Cardiac muscle cell (in vitro differentiated cells and primary cell): ENCODE results near the gene ACOT8. TPM values are rescaled to one million over a fixed set of nuclear protein-coding genes. Genes with fewer than 3 reads are reported as not detected.
A peak's percentile ranks its signal among the peaks of the same experiment; 100 is the strongest.

ENCODE experiments used
- DNase-seq, 2 donors: peaks; one replicate each; pipeline versions ENCODE4 v3.0.0 to v3.0.0-alpha.2; 2010 to 2017; ENCODE audit warnings: low read depth in 1 of 2, low spot score in 1 of 2
- H3K27ac ChIP-seq: fragments of 200-600 bp; sonication (generic); 2 replicates; pipeline ENCODE4 v1.5.1; 2016
- H3K27me3 ChIP-seq: fragments of 200-600 bp; sonication (generic); 2 replicates; pipeline ENCODE4 v1.6.0; 2016; ENCODE audit warnings: control low read depth
- H3K36me3 ChIP-seq: fragments of 200-600 bp; sonication (generic); 2 replicates; pipeline ENCODE4 v1.5.1; 2016; ENCODE audit warnings: control low read depth
- H3K4me1 ChIP-seq: fragments of 200-600 bp; sonication (generic); 2 replicates; pipeline ENCODE4 v1.8.1; 2017; ENCODE audit warnings: low read depth, mild to moderate bottlenecking, mixed run types
- H3K4me3 ChIP-seq: fragments of 200-600 bp; sonication (generic); 2 replicates; pipeline ENCODE4 v1.5.1; 2016; ENCODE audit warnings: mild to moderate bottlenecking
- H3K9me3 ChIP-seq: fragments of 200-600 bp; sonication (generic); 2 replicates; pipeline ENCODE4 v1.5.1; 2017; ENCODE audit warnings: low read depth, mild to moderate bottlenecking, control low read depth
- CTCF ChIP-seq: IDR thresholded peaks from 2 replicates; pipeline ENCODE4 v1.5.1; 2012; ENCODE audit warnings: low read depth, mild to moderate bottlenecking, low read length
- polyA plus RNA-seq: library from polyadenylated mRNA; unstranded; fragments of >200 nt; fragmentation: Nextera tagmentation; extraction: Ambion mirVana; gene quantifications from 2 replicates; pipeline ENCODE4 v1.2.1, GENCODE V29; 2016
- total RNA-seq: library from RNA; depleted of rRNA; stranded (reverse); fragments of >200 nt; gene quantifications from 2 replicates; pipeline ENCODE4 v1.2.3, GENCODE V29; 2016

ACOT8 gene
- total and polyA plus RNA-seq, 2 experiments from 2014 or later, result 55.9 to 64.9 TPM

- DNase-seq, result no peak
- no peaks in the 10 kb centered on the region for H3K27me3 ChIP-seq
- H3K36me3 ChIP-seq, result peaks cover 15% of the 10 kb centered on the region
- H3K4me1 ChIP-seq, result no peaks in the 10 kb centered on the region
- no peak overlapping the region for H3K27ac ChIP-seq
- no peak overlapping the region for H3K4me3 ChIP-seq
- H3K9me3 ChIP-seq, result no peaks in the 10 kb centered on the region
- no peak for TF ChIP-seq CTCF
Measured at GRCh38 chr20:45814314-45814713, 42.9 kb downstream of the ACOT8 start.

- TF ChIP-seq CTCF, result no peak
- Histone ChIP-seq H3K27ac (no peak overlapping the region), H3K27me3 (no peaks in the 10 kb centered on the region), H3K4me1 (no peaks in the 10 kb centered on the region), H3K9me3 (no peaks in the 10 kb centered on the region), H3K4me3 (peak overlapping the region; percentile 78), H3K36me3 (peaks cover 20% of the 10 kb centered on the region)
- no peak for DNase-seq
Measured at GRCh38 chr20:45813489-45813888, 43.7 kb downstream of the ACOT8 start.

- DNase-seq, result no peak
- TF ChIP-seq CTCF, result no peak
- no peaks in the 10 kb centered on the region for H3K4me1 ChIP-seq
- peaks cover 20% of the 10 kb centered on the region for H3K36me3 ChIP-seq
- H3K9me3 ChIP-seq, result no peaks in the 10 kb centered on the region
- H3K4me3 ChIP-seq, result peak overlapping the region; percentile 78
- peak overlapping the region; percentile 75 for H3K27ac ChIP-seq
- no peaks in the 10 kb centered on the region for H3K27me3 ChIP-seq
Measured at GRCh38 chr20:45813006-45813340, 44.2 kb downstream of the ACOT8 start.

- peak within 1 kb of the TSS; percentile 75 for H3K27ac ChIP-seq
- peak within 1 kb of the TSS; percentile 78 for H3K4me3 ChIP-seq
- H3K27me3 ChIP-seq, result no peaks in the 10 kb centered on the region
- peak; percentile 99 to 100 for DNase-seq
- H3K9me3 ChIP-seq, result no peaks in the 10 kb centered on the region
- H3K36me3 ChIP-seq, result peaks cover 22% of the 10 kb centered on the region
- no peaks in the 10 kb centered on the region for H3K4me1 ChIP-seq
- TF ChIP-seq CTCF, result no peak
Measured at GRCh38 chr20:45812157-45813005, 44.8 kb downstream of the ACOT8 start, which contains the start of gene UBE2C. Gene UBE2C, plus strand, starts transcription at chr20:45812644. Its CDS starts 52 bp downstream, at chr20:45812696.

- Histone ChIP-seq H3K4me1 (no peaks in the 10 kb centered on the region), H3K27ac (no peak overlapping the region), H3K27me3 (no peaks in the 10 kb centered on the region), H3K36me3 (peaks cover 28% of the 10 kb centered on the region), H3K4me3 (no peak overlapping the region), H3K9me3 (no peaks in the 10 kb centered on the region)
- TF ChIP-seq CTCF, result no peak
- DNase-seq, result no peak
Measured at GRCh38 chr20:45810191-45810970, 46.8 kb downstream of the ACOT8 start.
